ENCODE measurements around the gene IGFBP2. TPM values are rescaled to one million over a fixed set of nuclear protein-coding genes. Genes with fewer than 3 reads are reported as not detected.
A peak's percentile ranks its signal among the peaks of the same experiment; 100 is the strongest.

Gene IGFBP2
- total and polyA plus RNA-seq, 2 of the 4 experiments (the other 2 are of a cell fraction) = 33.5 to 236 TPM

DNA sequence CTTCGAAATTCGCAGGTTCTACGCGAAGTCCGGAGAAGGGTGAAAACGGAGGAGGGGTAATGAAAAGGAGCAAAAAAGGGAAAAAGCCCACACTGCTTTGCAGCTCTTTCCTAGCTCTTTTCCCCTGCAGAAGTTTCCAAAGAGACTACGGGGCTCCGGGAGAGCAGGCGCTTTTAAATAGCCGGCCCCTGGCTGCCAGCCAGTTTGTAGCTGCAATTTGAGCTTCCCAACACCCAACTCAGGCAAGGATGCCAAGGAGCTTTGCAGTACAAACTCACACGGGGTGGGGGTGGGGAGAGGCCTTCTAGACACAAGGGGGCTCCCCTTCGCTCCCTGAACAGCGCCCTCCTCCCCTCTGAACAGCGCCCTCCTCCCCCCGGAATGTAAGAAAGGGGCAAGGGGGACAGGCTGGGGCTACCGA, 62.2 kb downstream of the IGFBP2 start, which contains the start of gene IGFBP5:
IGFBP5 (minus strand) TSS at position 149 of the 421 bp plus-strand sequence. CDS start 774 bp downstream, outside the sequence.
- ATAC-seq (ENCODE audit: low read depth) (peak; percentile 24), DNase-seq (peak; percentile 94)
- Histone ChIP-seq H3K14ac (replicated peaks; ENCODE audit: low read depth, low read length) (peak within 1 kb of the TSS; percentile 94), H3K56ac (ENCODE audit: extremely low read depth, insufficient read depth, low read length) (peak within 1 kb of the TSS; percentile 89), H3K4ac (ENCODE audit: low read depth, low read length) (peak within 1 kb of the TSS; percentile 96), H3K9me3 (ENCODE audit: control insufficient read depth, insufficient read depth, low read length) (no peaks in the 10 kb centered on the region), H2AFZ (replicated peaks; ENCODE audit: low read length, poor library complexity) (peak within 1 kb of the TSS; percentile 86), H3K4me2 (ENCODE audit: low read depth, low read length) (peak within 1 kb of the TSS; percentile 39), H2BK120ac (ENCODE audit: low read depth, low read length) (peak within 1 kb of the TSS; percentile 97), H2BK20ac (ENCODE audit: low read depth, low read length) (peak within 1 kb of the TSS; percentile 99), H2AK9ac (replicated peaks; ENCODE audit: low read depth, low read length, poor library complexity) (peak within 1 kb of the TSS; percentile 88), H4K20me1 (ENCODE audit: insufficient read depth, low read length) (peaks cover 48% of the 10 kb centered on the region), H3K79me1 (ENCODE audit: low read depth in 1 of 2, low read length in 2 of 2) (peaks cover 5 to 45% of the 10 kb centered on the region in 2 experiments; a peak in 3 of 4 replicates), H2AK5ac (ENCODE audit: low read depth, low read length) (peak within 1 kb of the TSS; percentile 97), H3K9ac (ENCODE audit: low read depth, low read length) (peak within 1 kb of the TSS; percentile 98), H3K4me3 (ENCODE audit: insufficient read depth, low read depth, low read length) (peak within 1 kb of the TSS; percentile 69), H3K36me3 (ENCODE audit: control insufficient read depth, insufficient read depth, low read length) (peaks cover 33% of the 10 kb centered on the region), H3K18ac (ENCODE audit: low read depth, low read length) (peak within 1 kb of the TSS; percentile 98), H3K27me3 (ENCODE audit: control insufficient read depth, insufficient read depth, low read length) (no peaks in the 10 kb centered on the region), H2BK5ac (ENCODE audit: low read depth, low read length, poor library complexity, severe bottlenecking) (peak within 1 kb of the TSS; percentile 83), H3K27ac (ENCODE audit: insufficient read depth, low read length) (peak within 1 kb of the TSS; percentile 94), H3K9me1 (ENCODE audit: insufficient read depth, low read length) (peaks cover 6% of the 10 kb centered on the region; the same call in 1 of the 2 replicates), H4K5ac (ENCODE audit: low read depth, low read length) (peak within 1 kb of the TSS; percentile 97), H4K8ac (ENCODE audit: low read depth in 2 of 2, low read length in 2 of 2) (peak within 1 kb of the TSS; percentile 71 to 89), H2BK15ac (ENCODE audit: low read depth, low read length) (peak within 1 kb of the TSS; percentile 88), H3K4me1 (ENCODE audit: control insufficient read depth, insufficient read depth, low read length) (peaks cover 23% of the 10 kb centered on the region), H3K23ac (ENCODE audit: low read depth, low read length) (peak within 1 kb of the TSS; percentile 82), H4K91ac (ENCODE audit: insufficient read depth, low read depth, low read length) (peak within 1 kb of the TSS; percentile 96)
- no TSS peak for BruUV-seq (replicated peaks)
- dilution Hi-C loops (cut with HindIII; ENCODE audit: low sequenced_read_pairs, unreplicated experiment) = loop anchor here (25.0 kb wide), 2 partner anchors 467 to 817 kb away; no protein-coding TSS in a partner anchor
- ChIA-PET POLR2A (ENCODE audit: unreplicated experiment) (interaction anchor here (0.5 to 2.1 kb wide), 44 partner anchors 8 to 1293 kb away, joined by 3 to 16 read pairs (median 4); no protein-coding TSS in a partner anchor), CTCF (interaction anchor here (0.6 to 1.8 kb wide), 9 partner anchors 79 to 935 kb away, joined by 3 to 5 read pairs (median 3); no protein-coding TSS in a partner anchor)
- in situ Hi-C loops (cut with MboI; ENCODE audit: low sequenced_read_pairs) = loop anchor here (10.0 kb wide), 3 partner anchors 359 to 589 kb away; no protein-coding TSS in a partner anchor
- WGBS, 2 experiments (ENCODE audit: extremely low coverage in 2 of 2, insufficient read length in 1 of 2) = 0% methylated on average over 1 of the region's 16 CpGs; no CpG with 5 or more reads in 1 of the 2 experiments
- intact Hi-C loops (cut with micrococcal nuclease) = loop anchor here (1.0 to 10.0 kb wide), 11 partner anchors 297 to 1062 kb away; no protein-coding TSS in a partner anchor
- peak; percentile 99 for TF ChIP-seq POLR2A (IDR thresholded peaks at IDR 0.05; ENCODE audit: low read depth, low read length)
- TF ChIP-seq, protein P1, sequence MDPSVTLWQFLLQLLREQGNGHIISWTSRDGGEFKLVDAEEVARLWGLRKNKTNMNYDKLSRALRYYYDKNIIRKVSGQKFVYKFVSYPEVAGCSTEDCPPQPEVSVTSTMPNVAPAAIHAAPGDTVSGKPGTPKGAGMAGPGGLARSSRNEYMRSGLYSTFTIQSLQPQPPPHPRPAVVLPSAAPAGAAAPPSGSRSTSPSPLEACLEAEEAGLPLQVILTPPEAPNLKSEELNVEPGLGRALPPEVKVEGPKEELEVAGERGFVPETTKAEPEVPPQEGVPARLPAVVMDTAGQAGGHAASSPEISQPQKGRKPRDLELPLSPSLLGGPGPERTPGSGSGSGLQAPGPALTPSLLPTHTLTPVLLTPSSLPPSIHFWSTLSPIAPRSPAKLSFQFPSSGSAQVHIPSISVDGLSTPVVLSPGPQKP (IDR thresholded peaks at IDR 0.05; ENCODE audit: borderline replicate concordance, low read depth, low read length) = no peak
- TF ChIP-seq CHD1 (IDR thresholded peaks at IDR 0.05; ENCODE audit: low read depth, low read length) = peak; percentile 66; the same call in 1 of the 2 replicates
- TF ChIP-seq BHLHE40 (IDR thresholded peaks at IDR 0.05; ENCODE audit: low read depth, low read length) = peak; percentile 20; the same call in 1 of the 2 replicates
- TF ChIP-seq FOS (IDR thresholded peaks at IDR 0.05; ENCODE audit: low read depth, low read length) = no peak
- no peak for TF ChIP-seq RCOR1 (IDR thresholded peaks at IDR 0.05; ENCODE audit: insufficient replicate concordance, low read length)
- TF ChIP-seq, protein P2, sequence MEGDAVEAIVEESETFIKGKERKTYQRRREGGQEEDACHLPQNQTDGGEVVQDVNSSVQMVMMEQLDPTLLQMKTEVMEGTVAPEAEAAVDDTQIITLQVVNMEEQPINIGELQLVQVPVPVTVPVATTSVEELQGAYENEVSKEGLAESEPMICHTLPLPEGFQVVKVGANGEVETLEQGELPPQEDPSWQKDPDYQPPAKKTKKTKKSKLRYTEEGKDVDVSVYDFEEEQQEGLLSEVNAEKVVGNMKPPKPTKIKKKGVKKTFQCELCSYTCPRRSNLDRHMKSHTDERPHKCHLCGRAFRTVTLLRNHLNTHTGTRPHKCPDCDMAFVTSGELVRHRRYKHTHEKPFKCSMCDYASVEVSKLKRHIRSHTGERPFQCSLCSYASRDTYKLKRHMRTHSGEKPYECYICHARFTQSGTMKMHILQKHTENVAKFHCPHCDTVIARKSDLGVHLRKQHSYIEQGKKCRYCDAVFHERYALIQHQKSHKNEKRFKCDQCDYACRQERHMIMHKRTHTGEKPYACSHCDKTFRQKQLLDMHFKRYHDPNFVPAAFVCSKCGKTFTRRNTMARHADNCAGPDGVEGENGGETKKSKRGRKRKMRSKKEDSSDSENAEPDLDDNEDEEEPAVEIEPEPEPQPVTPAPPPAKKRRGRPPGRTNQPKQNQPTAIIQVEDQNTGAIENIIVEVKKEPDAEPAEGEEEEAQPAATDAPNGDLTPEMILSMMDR (conservative IDR thresholded peaks at IDR 0.05; ENCODE audit: low read depth, low read length) = peak; percentile 33
- no peak for TF ChIP-seq NFE2L2 (IDR thresholded peaks at IDR 0.05; ENCODE audit: low read depth, low read length)
- TF ChIP-seq, protein P3, sequence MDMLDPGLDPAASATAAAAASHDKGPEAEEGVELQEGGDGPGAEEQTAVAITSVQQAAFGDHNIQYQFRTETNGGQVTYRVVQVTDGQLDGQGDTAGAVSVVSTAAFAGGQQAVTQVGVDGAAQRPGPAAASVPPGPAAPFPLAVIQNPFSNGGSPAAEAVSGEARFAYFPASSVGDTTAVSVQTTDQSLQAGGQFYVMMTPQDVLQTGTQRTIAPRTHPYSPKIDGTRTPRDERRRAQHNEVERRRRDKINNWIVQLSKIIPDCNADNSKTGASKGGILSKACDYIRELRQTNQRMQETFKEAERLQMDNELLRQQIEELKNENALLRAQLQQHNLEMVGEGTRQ (IDR thresholded peaks at IDR 0.05; ENCODE audit: low read depth, low read length) = no peak
- TF ChIP-seq MXI1 (IDR thresholded peaks at IDR 0.05; ENCODE audit: borderline replicate concordance, low read depth, low read length) = no peak
- peak; percentile 82 for TF ChIP-seq MAZ (IDR thresholded peaks at IDR 0.05; ENCODE audit: borderline replicate concordance, low read depth, low read length)
- no peak for TF ChIP-seq RAD21 (IDR thresholded peaks at IDR 0.05; ENCODE audit: low read length)
- TF ChIP-seq MAFK (IDR thresholded peaks at IDR 0.05; ENCODE audit: low read depth, low read length) = no peak
- TF ChIP-seq RFX5 (IDR thresholded peaks at IDR 0.05; ENCODE audit: low read depth, low read length) = no peak
- TF ChIP-seq SMC3 (IDR thresholded peaks at IDR 0.05; ENCODE audit: low read depth, low read length) = peak; percentile 26
